Retinal pigment epithelial cell (primary cell): Measurements from ENCODE around the gene ST6GALNAC1.

ENCODE experiments used
- DNase-seq: peaks from one replicate; pipeline ENCODE4 v3.0.0-alpha.2; 2010; ENCODE audit warnings: low read depth
- H3K4me3 ChIP-seq: 2 replicates; pipeline ENCODE4 v1.5.1; 2011; ENCODE audit warnings: mild to moderate bottlenecking, low read length, control low read depth, moderate library complexity
- TF ChIP-seq, protein P1 (sequence below): conservative IDR thresholded peaks from 2 replicates; pipeline ENCODE4 v1.5.1; 2011; ENCODE audit warnings: low read depth, low read length, control low read depth, inconsistent platforms

The ST6GALNAC1 gene

DNA sequence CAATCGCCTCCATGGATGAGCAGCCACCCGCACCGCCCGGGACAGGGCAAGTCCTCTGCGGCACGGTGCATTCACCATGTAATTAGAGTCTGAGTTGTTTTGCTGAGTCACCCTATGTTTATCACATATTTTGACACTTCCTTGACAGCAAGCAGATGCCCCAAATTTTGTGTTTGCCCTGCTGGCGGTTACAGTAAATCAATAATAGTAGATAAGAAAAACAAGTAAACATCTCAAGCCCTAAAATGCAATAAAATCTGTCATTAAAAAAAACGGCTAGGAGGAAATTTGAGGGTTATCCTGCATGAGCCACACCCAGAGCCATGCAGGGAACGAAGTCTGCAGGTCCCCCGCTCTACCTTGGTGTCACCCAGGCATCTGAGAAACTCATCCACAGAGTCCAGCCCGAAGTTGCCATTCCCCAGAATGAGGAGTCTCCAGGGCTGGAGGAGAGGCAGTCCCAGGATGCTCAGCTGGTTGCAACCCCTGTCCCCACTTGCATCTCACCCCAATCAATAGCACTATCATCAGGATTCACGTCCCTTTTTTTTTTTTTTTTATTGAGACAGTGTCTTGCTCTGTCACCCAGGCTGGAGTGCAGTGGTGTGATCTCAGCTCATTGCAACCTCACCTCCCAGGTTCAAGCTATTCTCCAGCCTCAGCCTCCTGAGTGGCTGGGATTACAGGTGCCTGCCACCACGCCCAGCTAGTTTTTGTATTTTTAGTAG, 16.5 kb upstream of the ST6GALNAC1 start:
- no peak for DNase-seq
- H3K4me3 ChIP-seq, result no peak overlapping the region
- TF ChIP-seq, protein P1, sequence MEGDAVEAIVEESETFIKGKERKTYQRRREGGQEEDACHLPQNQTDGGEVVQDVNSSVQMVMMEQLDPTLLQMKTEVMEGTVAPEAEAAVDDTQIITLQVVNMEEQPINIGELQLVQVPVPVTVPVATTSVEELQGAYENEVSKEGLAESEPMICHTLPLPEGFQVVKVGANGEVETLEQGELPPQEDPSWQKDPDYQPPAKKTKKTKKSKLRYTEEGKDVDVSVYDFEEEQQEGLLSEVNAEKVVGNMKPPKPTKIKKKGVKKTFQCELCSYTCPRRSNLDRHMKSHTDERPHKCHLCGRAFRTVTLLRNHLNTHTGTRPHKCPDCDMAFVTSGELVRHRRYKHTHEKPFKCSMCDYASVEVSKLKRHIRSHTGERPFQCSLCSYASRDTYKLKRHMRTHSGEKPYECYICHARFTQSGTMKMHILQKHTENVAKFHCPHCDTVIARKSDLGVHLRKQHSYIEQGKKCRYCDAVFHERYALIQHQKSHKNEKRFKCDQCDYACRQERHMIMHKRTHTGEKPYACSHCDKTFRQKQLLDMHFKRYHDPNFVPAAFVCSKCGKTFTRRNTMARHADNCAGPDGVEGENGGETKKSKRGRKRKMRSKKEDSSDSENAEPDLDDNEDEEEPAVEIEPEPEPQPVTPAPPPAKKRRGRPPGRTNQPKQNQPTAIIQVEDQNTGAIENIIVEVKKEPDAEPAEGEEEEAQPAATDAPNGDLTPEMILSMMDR, result no peak

DNA sequence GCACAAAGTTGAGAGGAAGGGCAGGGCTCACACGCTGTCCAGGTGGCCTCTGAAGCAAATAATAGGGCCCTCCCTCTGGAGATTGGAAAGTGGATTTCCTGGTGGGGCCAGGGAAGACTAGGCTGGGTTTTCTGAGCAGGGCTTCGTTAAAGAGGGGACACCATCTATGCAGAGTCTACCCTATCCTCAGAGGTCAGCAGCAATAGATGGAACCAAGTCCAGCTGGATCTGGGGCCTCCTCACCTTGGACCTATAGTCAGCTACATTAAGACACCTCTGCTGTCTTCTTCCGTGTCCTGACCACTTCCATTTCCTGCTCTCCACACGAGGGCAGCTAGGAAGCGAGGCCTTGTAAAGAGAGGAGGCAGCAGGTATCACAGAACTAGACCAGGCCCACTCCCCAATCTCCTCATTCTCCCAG, 14.7 kb upstream of the ST6GALNAC1 start:
- DNase-seq, result no peak
- no peak overlapping the region for H3K4me3 ChIP-seq
- TF ChIP-seq, protein P1, result no peak

DNA sequence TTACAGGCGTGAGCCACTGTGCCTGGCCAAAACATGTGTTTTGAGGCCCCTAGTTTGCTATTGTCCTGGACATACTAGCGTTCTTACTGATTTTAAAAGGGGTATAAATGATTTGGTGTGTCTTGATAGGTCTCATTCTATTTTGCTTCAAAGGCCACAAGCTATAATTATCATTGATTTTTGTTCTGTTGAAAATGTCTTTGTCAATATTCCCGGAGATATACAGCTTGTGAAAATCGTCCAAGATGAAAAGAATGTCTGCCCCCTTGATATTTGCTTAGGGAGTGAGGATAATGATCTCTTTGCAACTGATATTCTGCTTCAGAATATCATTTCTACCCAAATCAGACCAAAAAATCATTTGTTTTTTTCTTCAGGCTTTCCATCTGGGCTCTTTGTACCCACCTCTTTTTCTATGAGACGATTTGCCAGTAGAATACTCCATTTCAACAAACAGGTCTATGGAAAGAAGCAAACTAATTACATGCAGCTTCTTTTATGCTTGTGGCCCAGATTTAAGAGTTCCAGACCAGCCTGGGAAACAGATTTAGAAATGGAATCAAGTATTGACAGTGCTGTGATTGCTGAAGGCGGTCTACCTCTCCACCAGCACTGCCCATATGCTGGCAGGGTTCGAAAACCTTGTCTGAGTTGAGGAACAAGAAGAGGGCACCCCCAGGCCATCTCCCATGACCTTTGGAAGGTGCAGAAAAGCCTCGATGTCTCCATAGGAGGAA, 14.1 kb upstream of the ST6GALNAC1 start:
- no peak for DNase-seq
- no peak overlapping the region for H3K4me3 ChIP-seq
- TF ChIP-seq, protein P1, result no peak

DNA sequence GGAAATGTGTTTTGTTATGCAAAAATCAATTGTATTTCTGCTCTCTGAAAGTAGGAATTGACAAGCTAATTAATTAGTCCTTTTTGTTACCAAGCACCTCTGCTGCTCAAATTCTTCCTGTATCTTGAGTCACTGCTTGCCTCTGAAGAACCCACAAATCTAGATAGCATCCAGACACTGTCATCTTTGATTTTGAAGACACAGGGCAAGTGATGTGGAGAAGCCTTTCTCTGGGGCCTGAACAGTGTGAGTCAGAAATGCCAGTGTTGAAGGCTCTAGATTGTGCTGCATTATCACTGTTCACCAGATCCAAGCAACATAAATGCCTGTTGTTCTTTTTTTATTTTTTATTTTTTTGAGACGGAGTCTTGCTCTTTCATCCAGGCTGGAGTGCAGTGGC, 10.9 kb upstream of the ST6GALNAC1 start:
- no peak overlapping the region for H3K4me3 ChIP-seq
- DNase-seq, result no peak
- TF ChIP-seq, protein P1, result no peak

DNA sequence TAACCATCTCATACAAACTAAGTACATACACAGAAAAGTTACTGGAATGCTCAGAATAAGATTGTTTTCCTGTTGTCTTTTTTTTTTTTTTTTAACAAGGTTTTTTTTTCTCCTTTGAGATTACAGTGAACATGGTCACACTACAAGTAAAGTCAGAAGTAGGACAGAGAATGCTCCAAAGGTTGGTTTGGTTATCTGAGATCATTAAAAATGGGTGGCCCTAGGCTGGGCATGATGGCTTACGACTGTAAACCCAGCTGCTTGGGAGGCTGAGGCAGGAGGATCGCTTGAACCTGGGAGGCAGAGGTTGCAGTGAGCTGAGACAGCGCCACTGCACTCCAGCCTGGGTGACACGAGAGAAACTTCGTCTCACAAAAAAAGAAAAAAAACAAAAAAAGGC, 6.9 kb upstream of the ST6GALNAC1 start:
- no peak for DNase-seq
- H3K4me3 ChIP-seq, result no peak overlapping the region
- TF ChIP-seq, protein P1, result no peak

DNA sequence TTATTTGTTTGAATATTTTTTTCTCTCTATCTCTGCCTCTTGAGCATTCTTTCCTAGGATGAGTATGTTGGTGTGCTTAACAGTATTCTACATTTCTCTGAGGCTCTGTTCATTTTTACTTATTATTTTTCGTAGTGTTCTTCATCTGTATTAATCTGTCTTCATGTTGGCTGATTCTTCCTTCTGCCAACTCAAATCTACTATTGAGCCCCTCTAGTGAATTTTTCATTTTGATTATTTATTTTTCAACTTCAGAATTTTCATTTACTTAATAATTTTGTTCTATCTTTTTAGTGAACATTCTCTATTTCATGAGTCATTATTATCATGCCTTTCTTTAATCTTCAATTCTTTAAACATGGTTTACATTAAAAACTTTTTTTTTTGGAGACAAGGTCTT, 3.2 kb upstream of the ST6GALNAC1 start:
- no peak overlapping the region for H3K4me3 ChIP-seq
- TF ChIP-seq, protein P1, result no peak
- DNase-seq, result no peak

DNA sequence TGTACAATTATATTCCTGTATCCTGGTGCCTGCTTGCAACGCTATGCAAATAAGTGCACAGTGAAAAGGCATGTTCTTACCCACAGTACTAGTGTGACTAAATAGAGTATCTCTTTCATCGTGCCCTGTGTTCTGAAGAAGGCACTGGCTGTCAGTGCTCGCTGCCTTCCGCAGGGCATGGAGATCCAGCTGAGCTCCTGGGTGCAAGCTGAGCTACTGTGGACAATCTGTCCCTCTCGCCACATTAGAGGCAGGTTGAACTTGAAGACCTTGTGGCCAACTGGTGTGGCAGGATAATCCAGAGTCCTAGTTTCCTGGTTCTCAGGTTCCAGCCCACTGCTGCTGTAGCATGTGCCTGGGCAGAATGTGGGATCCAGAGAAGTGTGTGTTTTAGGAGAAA, 1.9 kb upstream of the ST6GALNAC1 start:
- TF ChIP-seq, protein P1, result no peak
- no peak for DNase-seq
- H3K4me3 ChIP-seq, result no peak overlapping the region
